ENCODE data around the gene SLC7A6OS.

- TF ChIP-seq EZH2phosphoT487 (IDR thresholded peaks at IDR 0.05; ENCODE audit: insufficient read depth, low read depth) (no peak), EZH2 (IDR thresholded peaks at IDR 0.05; ENCODE audit: insufficient read depth, poor library complexity, severe bottlenecking) (no peak)
Observed at GRCh38 chr16:68250951-68251350, 59.8 kb downstream of the SLC7A6OS start.
